ENCODE results near the gene PYROXD2.

Gene PYROXD2

GRCh38 chr10:98433881-98434732 lies 19.1 kb upstream of the PYROXD2 start:
- no peak for DNase-seq

DNA sequence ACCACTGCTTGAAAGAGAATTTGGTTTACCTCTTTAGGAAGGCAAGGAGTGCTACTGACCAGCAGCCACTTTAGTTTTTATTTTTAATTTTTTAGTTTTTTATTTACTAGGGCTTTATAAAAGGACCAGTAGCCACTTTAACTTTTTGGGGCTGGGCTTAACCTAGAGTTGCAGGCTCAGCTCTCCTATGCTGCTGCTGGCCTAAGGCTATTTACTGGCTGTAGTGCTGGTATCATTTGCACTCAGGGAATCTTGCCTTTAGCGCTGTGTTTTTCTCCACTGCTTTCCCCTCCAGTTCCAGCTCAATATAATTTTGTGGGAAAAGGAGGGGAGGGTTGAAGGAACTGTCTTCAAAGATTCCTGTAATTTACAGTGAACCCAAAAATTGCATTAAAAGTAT lies 18.4 kb upstream of the PYROXD2 start:
- no peak for DNase-seq

GRCh38 chr10:98432330-98432729 lies 17.3 kb upstream of the PYROXD2 start:
- DNase-seq, result no peak

GRCh38 chr10:98431016-98431415 lies 16.0 kb upstream of the PYROXD2 start:
- DNase-seq, result no peak

GRCh38 chr10:98430427-98430826 lies 15.4 kb upstream of the PYROXD2 start:
- no peak for DNase-seq

DNA sequence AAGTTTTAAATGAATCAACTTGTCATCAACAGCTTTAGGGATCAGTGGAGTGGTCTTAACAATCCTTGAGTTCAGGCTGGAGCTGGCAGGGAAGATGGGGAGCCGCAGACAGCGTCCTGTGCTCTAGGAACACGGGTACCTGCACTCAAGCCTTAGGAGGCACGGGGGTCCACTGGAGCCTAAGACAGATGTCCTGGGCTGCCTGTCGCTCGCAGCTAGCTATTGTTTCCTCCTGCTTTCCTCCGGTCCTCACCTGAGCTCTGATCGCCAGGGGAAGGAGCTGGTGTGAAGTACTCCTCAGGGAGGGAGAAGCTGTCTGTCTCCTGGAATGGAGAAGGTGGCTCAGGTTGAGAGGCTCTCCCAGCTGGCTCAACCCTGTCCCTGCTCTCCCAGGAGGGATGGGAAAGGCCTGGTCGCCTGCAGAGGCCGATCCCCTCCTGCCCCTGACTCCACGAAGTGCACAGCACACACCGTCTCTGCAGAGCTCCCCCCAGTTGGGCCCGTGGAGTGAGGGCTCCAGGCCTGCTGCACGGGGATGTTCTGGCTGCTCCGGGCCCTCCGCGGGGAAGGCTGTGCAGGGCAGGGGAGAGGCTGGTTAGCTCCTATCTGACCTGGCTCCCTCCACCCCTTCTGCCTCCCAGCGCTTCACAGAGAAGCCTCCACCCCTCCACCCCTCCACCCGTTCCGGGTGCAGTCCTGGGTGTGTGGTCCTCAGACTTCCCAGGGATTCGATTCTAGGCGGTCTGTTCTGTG lies 14.5 kb upstream of the PYROXD2 start:
- no peak for DNase-seq

DNA sequence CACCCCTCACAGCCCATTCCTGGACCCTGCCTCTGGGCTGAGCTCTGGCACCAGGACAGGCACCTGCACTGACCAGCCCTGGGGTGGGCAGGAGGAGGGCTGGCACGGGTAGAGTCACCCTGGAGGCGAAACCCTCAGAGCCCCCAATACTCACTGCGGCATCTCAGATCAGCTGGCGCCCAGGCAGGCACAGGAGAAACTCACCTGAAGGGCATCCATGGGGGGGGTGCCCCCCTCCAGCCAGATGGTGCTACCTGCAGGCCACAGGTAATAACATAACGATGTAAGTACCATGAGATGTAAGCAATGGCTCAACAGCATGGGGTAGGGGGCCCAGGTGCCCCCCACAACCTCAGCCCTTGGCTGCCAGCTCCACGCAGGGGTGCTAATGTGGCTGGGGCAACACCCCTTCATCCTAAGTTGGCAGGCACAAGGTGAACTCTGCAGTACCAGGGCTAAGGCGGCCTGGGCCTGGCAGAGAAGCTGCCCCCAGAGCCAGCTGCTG lies 12.1 kb upstream of the PYROXD2 start:
- no peak for DNase-seq

DNA sequence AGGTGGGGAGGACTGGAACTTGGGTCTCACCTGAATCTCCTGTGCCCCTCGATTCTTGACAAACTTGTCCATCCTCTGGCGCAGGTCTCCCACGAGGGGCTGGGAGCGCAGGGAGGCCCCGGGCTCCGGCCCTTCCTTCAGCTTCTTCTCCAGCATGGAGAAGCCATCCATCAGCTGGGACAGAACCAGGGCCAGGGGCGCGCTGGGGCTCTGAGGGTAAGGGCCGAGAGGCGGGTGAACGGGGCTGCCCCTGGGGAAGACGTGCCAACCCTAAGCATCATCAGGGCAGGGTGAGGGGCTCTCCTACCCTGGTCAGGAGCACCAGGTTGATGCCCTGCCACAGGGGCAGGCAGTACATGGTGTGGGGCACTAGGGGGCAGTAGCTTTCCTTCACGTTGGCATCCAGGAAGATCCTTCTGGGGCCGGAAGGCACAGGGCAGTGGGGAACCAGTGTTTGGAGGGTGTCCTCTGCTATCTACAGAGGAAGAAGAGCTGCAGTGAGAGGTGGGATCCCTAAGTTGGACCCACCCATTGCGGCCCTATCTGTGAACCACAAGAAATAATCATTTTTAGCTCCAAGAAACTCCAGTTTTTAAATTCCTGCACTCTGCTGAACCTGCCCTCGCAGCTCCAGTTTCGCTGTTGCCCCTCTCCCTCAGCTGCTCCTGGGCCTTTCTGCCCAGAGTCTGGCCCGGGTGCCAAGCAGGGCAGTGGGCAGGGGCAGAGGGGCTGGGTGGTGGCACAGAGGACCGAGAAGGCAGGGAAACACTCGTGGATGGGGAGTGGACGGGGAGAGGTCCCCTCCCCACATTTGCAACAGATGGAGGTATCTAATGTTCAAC lies 10.8 kb upstream of the PYROXD2 start:
- DNase-seq, result no peak

DNA sequence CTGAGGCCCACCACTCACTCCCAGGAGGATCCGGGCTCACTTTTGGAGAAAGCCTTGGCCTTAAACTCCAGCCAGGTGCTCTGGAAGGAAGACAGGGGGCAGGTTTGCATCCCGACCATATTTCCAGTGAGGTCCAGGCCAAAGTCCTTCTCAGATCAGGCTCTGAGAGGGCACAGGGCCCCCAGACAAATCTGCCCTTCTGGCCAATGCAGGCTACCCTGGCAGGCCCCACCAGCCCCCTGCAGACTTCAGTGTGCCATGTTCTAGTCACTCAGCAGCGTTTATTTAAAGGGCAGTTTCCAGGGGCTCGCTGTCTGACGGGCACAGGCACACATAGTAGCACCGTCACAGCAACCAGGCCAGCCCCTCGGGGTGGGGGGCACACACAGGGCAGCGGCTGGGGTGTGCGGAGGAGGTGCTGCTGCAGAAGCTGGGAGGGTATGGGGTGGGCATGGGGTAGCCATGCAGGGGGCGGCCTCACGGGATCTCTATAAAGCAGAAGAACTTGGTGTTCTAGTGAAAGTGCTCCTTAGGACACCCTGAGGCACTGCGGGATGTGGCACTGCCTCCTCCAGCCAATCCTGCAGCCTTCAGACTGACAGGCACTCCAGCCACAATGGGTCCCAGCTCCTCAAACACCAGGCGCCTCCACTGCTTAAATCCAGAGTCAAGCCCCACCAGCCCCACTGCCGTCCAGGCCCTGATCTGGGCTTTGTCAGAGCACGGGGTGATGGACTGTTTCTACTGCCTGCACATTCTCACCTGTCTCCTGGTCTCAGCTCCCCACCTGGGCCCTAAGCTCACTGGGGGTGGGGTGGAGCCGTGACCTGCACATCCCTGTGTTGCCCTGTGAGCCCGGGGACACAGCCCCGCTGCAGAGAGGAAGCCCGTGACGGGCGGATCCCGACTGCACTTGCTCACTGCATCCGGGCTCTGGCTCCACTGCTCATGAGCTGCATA lies 9.6 kb upstream of the PYROXD2 start:
- no peak for DNase-seq

DNA sequence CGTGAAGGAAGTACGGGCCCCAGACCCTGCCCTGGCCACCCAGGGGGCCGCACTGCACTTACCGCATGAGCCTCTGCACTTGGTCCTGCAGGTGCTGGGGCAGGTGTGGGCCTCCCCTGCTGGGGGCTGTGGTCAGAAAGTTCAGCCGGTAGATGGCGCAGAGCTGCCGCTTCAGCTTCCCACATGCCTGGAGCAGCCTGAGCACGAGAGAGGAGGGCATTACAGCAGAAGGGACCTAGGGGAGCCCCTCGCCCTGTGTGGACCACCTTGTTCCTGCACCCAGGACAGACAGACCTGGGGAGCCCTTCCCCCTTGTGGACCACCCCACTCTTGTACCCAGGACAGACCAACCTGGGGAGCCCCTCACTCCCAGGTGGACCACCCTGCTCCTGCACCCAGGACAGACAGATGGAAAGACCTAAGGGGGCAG lies 8.7 kb upstream of the PYROXD2 start:
- no peak for DNase-seq

- no peak for DNase-seq
Observed at GRCh38 chr10:98422182-98422581, 7.2 kb upstream of the PYROXD2 start.

- no peak for DNase-seq
Observed at GRCh38 chr10:98420786-98421185, 5.8 kb upstream of the PYROXD2 start.

DNA sequence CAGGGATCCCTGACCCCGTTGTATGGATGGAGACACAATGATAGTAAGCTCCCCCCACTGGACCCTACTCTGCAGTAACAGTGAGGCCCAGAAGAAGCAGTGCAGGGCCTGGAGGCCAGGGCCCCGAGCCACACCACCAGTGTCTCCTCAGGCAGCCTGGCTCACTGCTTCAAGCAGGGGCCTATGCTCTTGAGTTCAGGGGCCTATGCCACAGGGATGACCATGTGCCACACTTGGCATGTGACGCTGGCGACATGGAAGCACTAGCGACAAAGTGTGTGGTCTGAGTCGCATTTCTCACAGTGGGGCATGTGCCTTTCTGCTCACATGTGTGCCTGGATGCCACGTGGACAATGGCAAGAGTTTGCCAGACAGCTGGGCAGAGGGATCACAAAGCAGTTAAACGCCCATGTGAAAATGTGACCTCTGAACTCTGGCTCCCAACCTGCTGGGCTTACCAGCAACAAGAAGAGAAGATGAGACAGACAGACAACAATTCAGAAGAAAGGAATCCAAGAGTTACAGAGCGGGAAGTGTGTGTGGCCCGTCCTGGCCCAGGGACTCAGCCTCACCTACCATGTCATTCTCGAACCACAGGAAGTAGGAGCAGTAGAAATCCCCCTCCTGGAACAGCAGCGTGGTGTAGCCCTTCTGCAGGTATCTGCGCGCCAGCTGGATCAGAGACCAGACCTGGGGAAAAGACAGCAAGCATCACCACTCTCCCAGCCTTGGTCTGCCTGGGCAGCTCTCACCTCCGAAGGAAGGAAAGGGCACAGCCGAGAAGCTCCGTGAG lies 4.7 kb upstream of the PYROXD2 start:
- no peak for DNase-seq

DNA sequence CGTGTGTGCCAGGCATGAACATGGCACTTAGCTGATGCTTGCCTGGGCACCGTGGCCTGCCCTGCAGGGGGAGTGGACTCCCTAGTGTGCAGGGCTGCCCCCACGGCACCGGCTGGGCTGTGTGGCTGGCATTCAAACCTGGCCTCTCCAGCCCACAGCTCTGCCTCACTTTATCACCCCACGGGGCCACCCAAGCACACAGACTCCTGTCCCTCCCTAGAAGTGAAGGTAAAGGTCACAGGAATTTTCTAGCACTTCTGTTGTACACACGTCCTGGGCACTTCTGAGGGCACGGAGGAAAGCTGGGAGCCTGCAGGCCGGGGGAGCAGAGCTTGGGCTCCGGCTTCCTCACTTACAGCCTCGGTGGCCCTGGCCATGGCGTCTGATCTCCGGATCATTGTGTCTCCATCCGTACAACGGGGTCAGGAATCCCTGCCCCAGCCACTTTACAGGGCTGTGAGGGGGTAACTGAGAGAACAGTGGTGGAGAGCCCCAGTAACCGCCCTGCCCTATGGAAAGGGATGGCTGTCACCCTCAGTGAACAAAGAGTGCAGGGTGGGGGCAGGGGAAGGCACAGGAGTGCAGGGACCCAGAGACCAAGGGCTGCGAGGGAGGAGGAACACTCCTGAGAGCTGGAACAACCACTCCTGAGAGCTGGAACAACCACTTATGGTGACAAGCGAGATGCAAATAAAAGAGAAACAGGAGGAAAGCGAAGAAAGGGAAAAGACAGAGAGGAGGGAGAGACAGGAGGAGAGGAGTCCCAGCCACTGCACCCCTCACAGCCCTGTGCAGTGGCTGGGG lies 3.9 kb upstream of the PYROXD2 start:
- DNase-seq, result no peak

DNA sequence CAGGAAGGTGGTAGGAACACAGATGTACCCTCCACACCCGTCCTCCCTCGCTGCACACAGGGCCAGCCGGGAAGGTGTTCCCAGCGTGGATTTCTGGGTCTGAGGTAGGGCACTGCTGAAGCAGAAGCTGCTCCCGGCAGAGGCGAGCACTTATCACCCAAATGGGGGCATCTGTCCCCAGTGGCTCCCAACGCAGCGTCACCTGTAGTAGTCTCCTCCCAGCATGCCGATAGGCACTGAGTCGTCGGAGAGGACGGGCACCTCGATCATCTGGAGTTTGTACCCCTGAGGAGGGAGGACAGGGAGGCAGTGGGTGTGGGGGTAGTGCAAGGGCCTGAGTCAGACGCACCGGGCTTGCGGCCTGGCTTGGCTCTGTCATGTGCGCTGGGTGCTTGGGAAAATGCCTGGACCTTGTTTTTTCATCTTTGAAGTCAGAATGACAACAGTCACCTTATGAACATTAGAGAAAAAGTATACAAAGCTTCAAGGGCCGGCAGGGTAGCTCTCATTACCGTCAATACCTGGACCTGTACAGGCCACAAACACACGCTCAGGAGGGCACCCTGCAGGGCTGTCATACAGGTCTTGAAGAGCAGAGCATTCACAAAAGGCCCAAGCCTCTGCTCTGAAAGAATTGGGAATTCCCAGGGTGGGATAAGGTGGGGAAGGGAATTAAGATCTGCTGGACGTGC lies 3.1 kb upstream of the PYROXD2 start:
- no peak for DNase-seq

- DNase-seq, result peak in 1 of 2 experiments; percentile 32
Observed at GRCh38 chr10:98417481-98417959, 2.5 kb upstream of the PYROXD2 start.

- DNase-seq, result no peak
Observed at GRCh38 chr10:98416606-98417388, 1.8 kb upstream of the PYROXD2 start.

DNA sequence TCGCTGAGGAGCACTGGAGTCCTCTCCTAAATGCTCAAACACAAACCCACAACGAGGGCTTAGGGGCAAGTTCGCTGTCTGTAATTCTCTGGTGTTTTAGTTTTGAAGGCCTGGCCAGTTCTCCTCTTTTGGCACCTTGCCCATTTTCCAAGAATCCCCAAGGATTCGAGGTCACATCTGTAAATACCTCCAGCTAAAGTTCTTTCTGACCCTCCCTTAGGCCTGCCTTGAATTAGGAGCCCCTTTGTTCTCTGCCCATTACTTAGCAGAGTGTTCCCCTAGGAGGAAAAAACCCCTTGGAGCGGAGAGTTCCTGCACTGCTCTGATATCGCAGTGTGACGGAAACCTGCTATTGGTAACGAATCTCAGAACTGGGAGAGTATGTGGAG lies 743 bp upstream of the PYROXD2 start:
- DNase-seq, result no peak

GRCh38 chr10:98414578-98414931 lies 427 bp downstream of the PYROXD2 start:
- DNase-seq, result no peak
